ENCODE measurements around the gene ELOVL1.

The ELOVL1 gene

GRCh38 chr1:43322506-43322905 is 45.3 kb downstream of the ELOVL1 start:
- Histone ChIP-seq H3K27me3 (ENCODE audit: insufficient read depth, low read length) (no peaks in the 10 kb centered on the region), H3K4me3 (ENCODE audit: low read length) (no peak overlapping the region), H3K9me3 (ENCODE audit: insufficient read depth, low read depth, low read length) (peaks cover 17% of the 10 kb centered on the region; the same call in 1 of the 2 replicates), H3K9ac (ENCODE audit: low read depth, low read length) (no peak overlapping the region), H3K36me3 (ENCODE audit: insufficient read depth, low read length) (no peaks in the 10 kb centered on the region), H3K4me1 (ENCODE audit: insufficient read depth, low read length) (peaks cover 8% of the 10 kb centered on the region; the same call in 1 of the 2 replicates), H3K27ac (ENCODE audit: low read depth, low read length) (no peak overlapping the region)
- 96% methylated on average over 5 of the region's 5 CpGs for WGBS

GRCh38 chr1:43321331-43321891 is 46.4 kb downstream of the ELOVL1 start:
- Histone ChIP-seq H3K4me1 (ENCODE audit: insufficient read depth, low read length) (peaks cover 8% of the 10 kb centered on the region; the same call in 1 of the 2 replicates), H3K4me3 (ENCODE audit: low read length) (no peak overlapping the region), H3K9me3 (ENCODE audit: insufficient read depth, low read depth, low read length) (peaks cover 12% of the 10 kb centered on the region; the same call in 1 of the 2 replicates), H3K9ac (ENCODE audit: low read depth, low read length) (no peak overlapping the region), H3K27me3 (ENCODE audit: insufficient read depth, low read length) (no peaks in the 10 kb centered on the region), H3K27ac (ENCODE audit: low read depth, low read length) (no peak overlapping the region), H3K36me3 (ENCODE audit: insufficient read depth, low read length) (no peaks in the 10 kb centered on the region)
- WGBS: 91% methylated on average over 16 of the region's 16 CpGs

- H3K36me3 ChIP-seq (ENCODE audit: insufficient read depth, low read length): no peaks in the 10 kb centered on the region
- H3K9ac ChIP-seq (ENCODE audit: low read depth, low read length): no peak overlapping the region
- 92% methylated on average over 3 of the region's 3 CpGs for whole genome bisulfite sequencing
- H3K9me3 ChIP-seq (ENCODE audit: insufficient read depth, low read depth, low read length): no peaks in the 10 kb centered on the region
- no peak overlapping the region for H3K27ac ChIP-seq (ENCODE audit: low read depth, low read length)
- H3K4me3 ChIP-seq (ENCODE audit: low read length): no peak overlapping the region
- H3K4me1 ChIP-seq (ENCODE audit: insufficient read depth, low read length): peaks cover 5% of the 10 kb centered on the region; the same call in 1 of the 2 replicates
- H3K27me3 ChIP-seq (ENCODE audit: insufficient read depth, low read length): no peaks in the 10 kb centered on the region
Observed at GRCh38 chr1:43319766-43320165, 48.0 kb downstream of the ELOVL1 start.

- Histone ChIP-seq H3K27me3 (ENCODE audit: insufficient read depth, low read length) (no peaks in the 10 kb centered on the region), H3K9me3 (ENCODE audit: insufficient read depth, low read depth, low read length) (no peaks in the 10 kb centered on the region), H3K36me3 (ENCODE audit: insufficient read depth, low read length) (no peaks in the 10 kb centered on the region), H3K27ac (ENCODE audit: low read depth, low read length) (no peak overlapping the region), H3K4me3 (ENCODE audit: low read length) (no peak overlapping the region), H3K9ac (ENCODE audit: low read depth, low read length) (no peak overlapping the region), H3K4me1 (ENCODE audit: insufficient read depth, low read length) (peaks cover under 1% of the 10 kb centered on the region; the same call in 1 of the 2 replicates)
- WGBS: 100% methylated on average over 3 of the region's 5 CpGs
Observed at GRCh38 chr1:43319288-43319687, 48.5 kb downstream of the ELOVL1 start.

GRCh38 chr1:43318831-43319230 is 49.0 kb downstream of the ELOVL1 start:
- no peaks in the 10 kb centered on the region for H3K27me3 ChIP-seq (ENCODE audit: insufficient read depth, low read length)
- H3K9me3 ChIP-seq (ENCODE audit: insufficient read depth, low read depth, low read length): no peaks in the 10 kb centered on the region
- 89% methylated on average over 4 of the region's 4 CpGs for WGBS
- H3K9ac ChIP-seq (ENCODE audit: low read depth, low read length): no peak overlapping the region
- H3K36me3 ChIP-seq (ENCODE audit: insufficient read depth, low read length): no peaks in the 10 kb centered on the region
- H3K4me1 ChIP-seq (ENCODE audit: insufficient read depth, low read length): no peaks in the 10 kb centered on the region
- no peak overlapping the region for H3K4me3 ChIP-seq (ENCODE audit: low read length)
- H3K27ac ChIP-seq (ENCODE audit: low read depth, low read length): no peak overlapping the region

- H3K4me3 ChIP-seq (ENCODE audit: low read length): no peak overlapping the region
- H3K36me3 ChIP-seq (ENCODE audit: insufficient read depth, low read length): no peaks in the 10 kb centered on the region
- no peaks in the 10 kb centered on the region for H3K27me3 ChIP-seq (ENCODE audit: insufficient read depth, low read length)
- no peak overlapping the region for H3K9ac ChIP-seq (ENCODE audit: low read depth, low read length)
- H3K4me1 ChIP-seq (ENCODE audit: insufficient read depth, low read length): no peaks in the 10 kb centered on the region
- 91% methylated on average over 15 of the region's 15 CpGs for WGBS
- no peak overlapping the region for H3K27ac ChIP-seq (ENCODE audit: low read depth, low read length)
- no peaks in the 10 kb centered on the region for H3K9me3 ChIP-seq (ENCODE audit: insufficient read depth, low read depth, low read length)
Observed at GRCh38 chr1:43317817-43318471, 49.9 kb downstream of the ELOVL1 start.

- 93% methylated on average over 16 of the region's 16 CpGs for WGBS
Observed at GRCh38 chr1:43316738-43317520, 50.9 kb downstream of the ELOVL1 start.

GRCh38 chr1:43315963-43316737 is 51.7 kb downstream of the ELOVL1 start:
- H3K4me1 ChIP-seq (ENCODE audit: insufficient read depth, low read length): no peaks in the 10 kb centered on the region
- no peaks in the 10 kb centered on the region for H3K36me3 ChIP-seq (ENCODE audit: insufficient read depth, low read length)
- 91% methylated on average over 10 of the region's 10 CpGs for WGBS
- H3K9ac ChIP-seq (ENCODE audit: low read depth, low read length): no peak overlapping the region
- H3K9me3 ChIP-seq (ENCODE audit: insufficient read depth, low read depth, low read length): no peaks in the 10 kb centered on the region
- no peak overlapping the region for H3K27ac ChIP-seq (ENCODE audit: low read depth, low read length)
- H3K4me3 ChIP-seq (ENCODE audit: low read length): no peak overlapping the region
- no peaks in the 10 kb centered on the region for H3K27me3 ChIP-seq (ENCODE audit: insufficient read depth, low read length)

More at GRCh38 chr1:43316738-43317520, 50.9 kb downstream of the ELOVL1 start:
- Histone ChIP-seq H3K9ac (ENCODE audit: low read depth, low read length) (no peak overlapping the region), H3K27ac (ENCODE audit: low read depth, low read length) (no peak overlapping the region), H3K9me3 (ENCODE audit: insufficient read depth, low read depth, low read length) (no peaks in the 10 kb centered on the region), H3K27me3 (ENCODE audit: insufficient read depth, low read length) (no peaks in the 10 kb centered on the region), H3K4me1 (ENCODE audit: insufficient read depth, low read length) (no peaks in the 10 kb centered on the region), H3K36me3 (ENCODE audit: insufficient read depth, low read length) (no peaks in the 10 kb centered on the region), H3K4me3 (ENCODE audit: low read length) (no peak overlapping the region)

- no peaks in the 10 kb centered on the region for H3K4me1 ChIP-seq (ENCODE audit: insufficient read depth, low read length)
- no peaks in the 10 kb centered on the region for H3K36me3 ChIP-seq (ENCODE audit: insufficient read depth, low read length)
- no peaks in the 10 kb centered on the region for H3K27me3 ChIP-seq (ENCODE audit: insufficient read depth, low read length)
- no peak overlapping the region for H3K27ac ChIP-seq (ENCODE audit: low read depth, low read length)
- H3K4me3 ChIP-seq (ENCODE audit: low read length): no peak overlapping the region
- no peaks in the 10 kb centered on the region for H3K9me3 ChIP-seq (ENCODE audit: insufficient read depth, low read depth, low read length)
- H3K9ac ChIP-seq (ENCODE audit: low read depth, low read length): no peak overlapping the region
- 92% methylated on average over 2 of the region's 3 CpGs for WGBS
Observed at GRCh38 chr1:43315481-43315880, 52.3 kb downstream of the ELOVL1 start.

GRCh38 chr1:43314233-43314632 is 53.6 kb downstream of the ELOVL1 start:
- Histone ChIP-seq H3K36me3 (ENCODE audit: insufficient read depth, low read length) (no peaks in the 10 kb centered on the region), H3K9ac (ENCODE audit: low read depth, low read length) (no peak overlapping the region), H3K9me3 (ENCODE audit: insufficient read depth, low read depth, low read length) (no peaks in the 10 kb centered on the region), H3K4me3 (ENCODE audit: low read length) (no peak overlapping the region), H3K27ac (ENCODE audit: low read depth, low read length) (no peak overlapping the region), H3K27me3 (ENCODE audit: insufficient read depth, low read length) (no peaks in the 10 kb centered on the region), H3K4me1 (ENCODE audit: insufficient read depth, low read length) (no peaks in the 10 kb centered on the region)
- 91% methylated on average over 5 of the region's 5 CpGs for WGBS

- Histone ChIP-seq H3K36me3 (ENCODE audit: insufficient read depth, low read length) (no peaks in the 10 kb centered on the region), H3K27ac (ENCODE audit: low read depth, low read length) (no peak overlapping the region), H3K9ac (ENCODE audit: low read depth, low read length) (no peak overlapping the region), H3K27me3 (ENCODE audit: insufficient read depth, low read length) (no peaks in the 10 kb centered on the region), H3K4me1 (ENCODE audit: insufficient read depth, low read length) (no peaks in the 10 kb centered on the region), H3K4me3 (ENCODE audit: low read length) (no peak overlapping the region), H3K9me3 (ENCODE audit: insufficient read depth, low read depth, low read length) (no peaks in the 10 kb centered on the region)
- WGBS: 94% methylated on average over 10 of the region's 10 CpGs
Observed at GRCh38 chr1:43313771-43314170, 54.0 kb downstream of the ELOVL1 start.

Data from HUES64 (cell line).